GM10248 (cell line): Measurements from ENCODE around the gene HEMK1.

ENCODE experiments used
- CTCF ChIA-PET: fragments of 300-600 bp; sonication (Branson Sonifier 250); formaldehyde crosslinking; extraction: SDS; loops from one replicate; lab custom pipeline; 2021; ENCODE audit warnings: antibody characterized with exemption; lab: Yijun Ruan, JAX
- POLR2A ChIA-PET: fragments of 350-650 bp; sonication (Branson Sonifier 250); formaldehyde crosslinking; extraction: SDS; loops from one replicate; lab custom pipeline; 2020; ENCODE audit warnings: antibody characterized with exemption; lab: Yijun Ruan, JAX
- DNase-seq: peaks from one replicate; pipeline ENCODE4 v3.0.0; 2012; ENCODE audit errors: extremely low spot score
- CTCF ChIP-seq: IDR thresholded peaks from 2 replicates; pipeline ENCODE4 v1.5.1; 2012; ENCODE audit warnings: mild to moderate bottlenecking, low read depth; ENCODE audit errors: extremely low read depth, missing control alignments, control extremely low read depth

The HEMK1 gene

GRCh38 chr3:50632450-50632849 is 63.1 kb downstream of the HEMK1 start:
- peak; percentile 31 for DNase-seq
- ChIA-PET POLR2A (no interaction called here), CTCF (interaction anchor here (1.2 to 18.4 kb wide), 4 partner anchors 18 to 90 kb away, joined by 3 to 202 read pairs (median 6); partner anchors contain the start of genes CISH and MAPKAPK3)
- TF ChIP-seq CTCF: peak; percentile 6

- ChIA-PET CTCF (interaction anchor here (1.0 to 18.4 kb wide), 4 partner anchors 9 to 19 kb away, joined by 3 to 202 read pairs (median 4); partner anchors contain the start of genes CISH and MAPKAPK3), POLR2A (no interaction called here)
- TF ChIP-seq CTCF: no peak
- no peak for DNase-seq
Measured at GRCh38 chr3:50633230-50633790, 64.0 kb downstream of the HEMK1 start.

- CTCF ChIA-PET: interaction anchor here (18.4 kb wide), 1 partner anchor 21 kb away, joined by 202 read pairs; the partner anchor contains the start of genes CISH and MAPKAPK3
- no peak for DNase-seq
- POLR2A ChIA-PET: no interaction called here
- no peak for TF ChIP-seq CTCF
Measured at GRCh38 chr3:50635066-50635465, 65.7 kb downstream of the HEMK1 start.

GRCh38 chr3:50637011-50637410 is 67.7 kb downstream of the HEMK1 start:
- TF ChIP-seq CTCF: no peak
- ChIA-PET CTCF (interaction anchor here (1.0 to 18.4 kb wide), 3 partner anchors 9 to 735 kb away, joined by 4 to 202 read pairs (median 4); partner anchors contain the start of genes CISH and MAPKAPK3), POLR2A (no interaction called here)
- DNase-seq: no peak

GRCh38 chr3:50637945-50638344 is 68.6 kb downstream of the HEMK1 start:
- no peak for DNase-seq
- no peak for TF ChIP-seq CTCF
- ChIA-PET CTCF (interaction anchor here (1.0 to 1.4 kb wide), 2 partner anchors 15 to 22 kb away, joined by 3 to 5 read pairs; no protein-coding TSS in a partner anchor), POLR2A (no interaction called here)

GRCh38 chr3:50639055-50639494 is 69.8 kb downstream of the HEMK1 start:
- POLR2A ChIA-PET: no interaction called here
- no peak for DNase-seq
- TF ChIP-seq CTCF: no peak
- CTCF ChIA-PET: interaction anchor here (1.0 to 1.4 kb wide), 2 partner anchors 14 to 23 kb away, joined by 3 to 5 read pairs; no protein-coding TSS in a partner anchor
